Measurements from ENCODE around the gene DIDO1. TPM values are rescaled to one million over a fixed set of nuclear protein-coding genes. Genes with fewer than 3 reads are reported as not detected.

The DIDO1 gene
- polyA plus RNA-seq, 1 of the 3 experiments (the other 2 are of a cell fraction) = 14.7 TPM

GRCh38 chr20:62923669-62924441 is 2.5 kb downstream of the DIDO1 start:
- WGBS (ENCODE audit: low lambda C conversion rate) = 83% methylated on average over 7 of the region's 7 CpGs
- H3K9ac ChIP-seq = no peak overlapping the region
- H3K4me1 ChIP-seq (ENCODE audit: control insufficient read depth in 1 of 2, insufficient read depth in 2 of 2, low read depth in 1 of 2, low read length in 1 of 2) = peaks cover 26 to 42% of the 10 kb centered on the region in 2 experiments; a peak in 3 of 4 replicates
- TF ChIP-seq TEAD4 (IDR thresholded peaks at IDR 0.05; ENCODE audit: borderline replicate concordance, insufficient read depth) (no peak), TCF12 (IDR thresholded peaks at IDR 0.05) (no peak), MXI1 (IDR thresholded peaks at IDR 0.05; ENCODE audit: low read depth, low read length) (no peak), ELF1 (IDR thresholded peaks at IDR 0.05) (no peak), RCOR1 (IDR thresholded peaks at IDR 0.05; ENCODE audit: low read length) (no peak), RXRA (IDR thresholded peaks at IDR 0.05; ENCODE audit: borderline replicate concordance, low read depth) (no peak), YY1 (IDR thresholded peaks at IDR 0.05; ENCODE audit: low read depth) (no peak), RAD21 (IDR thresholded peaks at IDR 0.05; ENCODE audit: low read length) (no peak), FOSL2 (IDR thresholded peaks at IDR 0.05; ENCODE audit: borderline replicate concordance, low read depth) (no peak), CHD2 (IDR thresholded peaks at IDR 0.05; ENCODE audit: low read length, partially characterized antibody) (no peak), FOXJ3 (CRISPR knock-in tag; IDR thresholded peaks at IDR 0.05) (no peak), SMC3 (IDR thresholded peaks at IDR 0.05; ENCODE audit: low read depth, low read length) (no peak), USF1 (IDR thresholded peaks at IDR 0.05; ENCODE audit: borderline replicate concordance, low read depth) (no peak)
- TF ChIP-seq, protein P1, sequence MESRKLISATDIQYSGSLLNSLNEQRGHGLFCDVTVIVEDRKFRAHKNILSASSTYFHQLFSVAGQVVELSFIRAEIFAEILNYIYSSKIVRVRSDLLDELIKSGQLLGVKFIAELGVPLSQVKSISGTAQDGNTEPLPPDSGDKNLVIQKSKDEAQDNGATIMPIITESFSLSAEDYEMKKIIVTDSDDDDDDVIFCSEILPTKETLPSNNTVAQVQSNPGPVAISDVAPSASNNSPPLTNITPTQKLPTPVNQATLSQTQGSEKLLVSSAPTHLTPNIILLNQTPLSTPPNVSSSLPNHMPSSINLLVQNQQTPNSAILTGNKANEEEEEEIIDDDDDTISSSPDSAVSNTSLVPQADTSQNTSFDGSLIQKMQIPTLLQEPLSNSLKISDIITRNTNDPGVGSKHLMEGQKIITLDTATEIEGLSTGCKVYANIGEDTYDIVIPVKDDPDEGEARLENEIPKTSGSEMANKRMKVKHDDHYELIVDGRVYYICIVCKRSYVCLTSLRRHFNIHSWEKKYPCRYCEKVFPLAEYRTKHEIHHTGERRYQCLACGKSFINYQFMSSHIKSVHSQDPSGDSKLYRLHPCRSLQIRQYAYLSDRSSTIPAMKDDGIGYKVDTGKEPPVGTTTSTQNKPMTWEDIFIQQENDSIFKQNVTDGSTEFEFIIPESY (IDR thresholded peaks at IDR 0.05; ENCODE audit: borderline replicate concordance, low read depth) = no peak
- TF ChIP-seq, protein P2, sequence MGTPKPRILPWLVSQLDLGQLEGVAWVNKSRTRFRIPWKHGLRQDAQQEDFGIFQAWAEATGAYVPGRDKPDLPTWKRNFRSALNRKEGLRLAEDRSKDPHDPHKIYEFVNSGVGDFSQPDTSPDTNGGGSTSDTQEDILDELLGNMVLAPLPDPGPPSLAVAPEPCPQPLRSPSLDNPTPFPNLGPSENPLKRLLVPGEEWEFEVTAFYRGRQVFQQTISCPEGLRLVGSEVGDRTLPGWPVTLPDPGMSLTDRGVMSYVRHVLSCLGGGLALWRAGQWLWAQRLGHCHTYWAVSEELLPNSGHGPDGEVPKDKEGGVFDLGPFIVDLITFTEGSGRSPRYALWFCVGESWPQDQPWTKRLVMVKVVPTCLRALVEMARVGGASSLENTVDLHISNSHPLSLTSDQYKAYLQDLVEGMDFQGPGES (IDR thresholded peaks at IDR 0.05; ENCODE audit: low read depth, low read length) = no peak
- TF ChIP-seq, protein P3, sequence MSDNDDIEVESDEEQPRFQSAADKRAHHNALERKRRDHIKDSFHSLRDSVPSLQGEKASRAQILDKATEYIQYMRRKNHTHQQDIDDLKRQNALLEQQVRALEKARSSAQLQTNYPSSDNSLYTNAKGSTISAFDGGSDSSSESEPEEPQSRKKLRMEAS (IDR thresholded peaks at IDR 0.05; ENCODE audit: low read depth) = no peak
- TF ChIP-seq, protein P4, sequence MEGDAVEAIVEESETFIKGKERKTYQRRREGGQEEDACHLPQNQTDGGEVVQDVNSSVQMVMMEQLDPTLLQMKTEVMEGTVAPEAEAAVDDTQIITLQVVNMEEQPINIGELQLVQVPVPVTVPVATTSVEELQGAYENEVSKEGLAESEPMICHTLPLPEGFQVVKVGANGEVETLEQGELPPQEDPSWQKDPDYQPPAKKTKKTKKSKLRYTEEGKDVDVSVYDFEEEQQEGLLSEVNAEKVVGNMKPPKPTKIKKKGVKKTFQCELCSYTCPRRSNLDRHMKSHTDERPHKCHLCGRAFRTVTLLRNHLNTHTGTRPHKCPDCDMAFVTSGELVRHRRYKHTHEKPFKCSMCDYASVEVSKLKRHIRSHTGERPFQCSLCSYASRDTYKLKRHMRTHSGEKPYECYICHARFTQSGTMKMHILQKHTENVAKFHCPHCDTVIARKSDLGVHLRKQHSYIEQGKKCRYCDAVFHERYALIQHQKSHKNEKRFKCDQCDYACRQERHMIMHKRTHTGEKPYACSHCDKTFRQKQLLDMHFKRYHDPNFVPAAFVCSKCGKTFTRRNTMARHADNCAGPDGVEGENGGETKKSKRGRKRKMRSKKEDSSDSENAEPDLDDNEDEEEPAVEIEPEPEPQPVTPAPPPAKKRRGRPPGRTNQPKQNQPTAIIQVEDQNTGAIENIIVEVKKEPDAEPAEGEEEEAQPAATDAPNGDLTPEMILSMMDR (IDR thresholded peaks at IDR 0.05) = no peak
- TF ChIP-seq, protein P5, sequence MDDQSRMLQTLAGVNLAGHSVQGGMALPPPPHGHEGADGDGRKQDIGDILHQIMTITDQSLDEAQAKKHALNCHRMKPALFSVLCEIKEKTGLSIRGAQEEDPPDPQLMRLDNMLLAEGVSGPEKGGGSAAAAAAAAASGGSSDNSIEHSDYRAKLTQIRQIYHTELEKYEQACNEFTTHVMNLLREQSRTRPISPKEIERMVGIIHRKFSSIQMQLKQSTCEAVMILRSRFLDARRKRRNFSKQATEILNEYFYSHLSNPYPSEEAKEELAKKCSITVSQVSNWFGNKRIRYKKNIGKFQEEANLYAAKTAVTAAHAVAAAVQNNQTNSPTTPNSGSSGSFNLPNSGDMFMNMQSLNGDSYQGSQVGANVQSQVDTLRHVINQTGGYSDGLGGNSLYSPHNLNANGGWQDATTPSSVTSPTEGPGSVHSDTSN (IDR thresholded peaks at IDR 0.05) = no peak
- peaks cover 66% of the 10 kb centered on the region for H4K20me1 ChIP-seq (ENCODE audit: insufficient read depth)
- no peaks in the 10 kb centered on the region for H3K9me3 ChIP-seq
- H3F3A ChIP-seq (replicated peaks; ENCODE audit: insufficient read depth) = peaks cover 24% of the 10 kb centered on the region
- peak overlapping the region; percentile 86 to 88 for H3K27ac ChIP-seq (ENCODE audit: low read depth in 2 of 2, low read length in 1 of 2)
- no peaks in the 10 kb centered on the region for H3K27me3 ChIP-seq (ENCODE audit: insufficient read depth)
- no peak for DNase-seq
- H3K79me2 ChIP-seq (ENCODE audit: insufficient read depth) = peaks cover 97% of the 10 kb centered on the region
- no peak overlapping the region for H2AFZ ChIP-seq (ENCODE audit: low read depth)
- H3K4me2 ChIP-seq = peak overlapping the region; percentile 85
- H3K4me3 ChIP-seq (ENCODE audit: low read depth in 2 of 2, low read length in 1 of 2) = peak overlapping the region; percentile 86 to 95
- peaks cover 0 to 2% of the 10 kb centered on the region in 2 experiments for H3K36me3 ChIP-seq (replicated peaks in 1 of 2; ENCODE audit: control insufficient read depth in 1 of 2, insufficient read depth in 2 of 2, low read length in 1 of 2)
- POLR2A ChIA-PET = interaction anchor here (1.3 kb wide), 1 partner anchor 14 kb away, joined by 3 read pairs; the partner anchor contains the start of gene GID8
- no peaks in the 10 kb centered on the region for H3K9me2 ChIP-seq
- CTCF ChIA-PET = interaction anchor here (0.6 to 17.1 kb wide), 8 partner anchors 12 to 101 kb away, joined by 3 to 181 read pairs (median 6); partner anchors contain the start of gene GID8
